SK-N-MC (cell line): Measurements from ENCODE around the gene RNLS.

Experiments
- EZH2 ChIP-seq: fragments of 200-600 bp; sonication (generic); IDR thresholded peaks from one replicate; pipeline ENCODE4 v1.6.1; 2017; ENCODE audit warnings: antibody characterized with exemption
- POLR2AphosphoS5 ChIP-seq: IDR thresholded peaks from 2 replicates; pipeline ENCODE4 v1.6.1; 2012; ENCODE audit warnings: mild to moderate bottlenecking, low read depth, low read length, borderline replicate concordance

GRCh38 chr10:88312855-88313254, 270.3 kb downstream of the RNLS start:
- TF ChIP-seq POLR2AphosphoS5 (no peak), EZH2 (no peak)
